IMR-90 (cell line): ENCODE data around the gene THADA. TPM values are rescaled to one million over a fixed set of nuclear protein-coding genes. Genes with fewer than 3 reads are reported as not detected.

ENCODE experiments used
- ATAC-seq: fragments of 200-7000 bp; cut with Tn5 transposase; 2 replicates; pipeline ENCODE4 v1.9.1; 2020; ENCODE audit warnings: low read depth, mild to moderate bottlenecking, moderate library complexity
- BruUV-seq: library from RNA; stranded (reverse); fragments of 400-500 nt; replicated peaks from 2 replicates; lab custom pipeline; 2021; lab: Mats Ljungman, UMichigan
- CTCF ChIA-PET: fragments of 300-600 bp; formaldehyde crosslinking; extraction: SDS; loops from one replicate; lab custom pipeline; 2021; ENCODE audit warnings: antibody characterized with exemption; lab: Yijun Ruan, JAX
- POLR2A ChIA-PET: fragments of 300-600 bp; sonication (Branson Sonifier 250); formaldehyde crosslinking; loops from one replicate; lab custom pipeline; 2022; ENCODE audit warnings: antibody characterized with exemption; ENCODE audit not compliant: unreplicated experiment; lab: Charles Lee
- DNase-seq: peaks from one replicate; pipeline ENCODE4 v3.0.0; 2013
- H2AFZ ChIP-seq: replicated peaks from 2 replicates; pipeline ENCODE3; 2013; ENCODE audit warnings: low read length, mild to moderate bottlenecking; ENCODE audit not compliant: poor library complexity
- H2AK5ac ChIP-seq: 2 replicates; pipeline ENCODE4 v1.6.1; 2013; ENCODE audit warnings: low read depth, low read length, inconsistent platforms
- H2AK9ac ChIP-seq: replicated peaks from 2 replicates; pipeline ENCODE3; 2013; ENCODE audit warnings: mild to moderate bottlenecking, low read depth, low read length, moderate library complexity; ENCODE audit not compliant: poor library complexity
- H2BK120ac ChIP-seq: 2 replicates; pipeline ENCODE4 v1.6.1; 2013; ENCODE audit warnings: low read depth, low read length, inconsistent platforms
- H2BK15ac ChIP-seq: 3 replicates; pipeline ENCODE4 v1.6.1; 2013; ENCODE audit warnings: low read depth, low read length, inconsistent platforms
- H2BK20ac ChIP-seq: 2 replicates; pipeline ENCODE4 v1.6.1; 2013; ENCODE audit warnings: low read depth, mild to moderate bottlenecking, inconsistent platforms, low read length, moderate library complexity
- H2BK5ac ChIP-seq: 2 replicates; pipeline ENCODE4 v1.6.1; 2013; ENCODE audit warnings: mild to moderate bottlenecking, low read depth, low read length, inconsistent platforms; ENCODE audit not compliant: poor library complexity, severe bottlenecking
- H3K14ac ChIP-seq: replicated peaks from 2 replicates; pipeline ENCODE4 v1.6.1; 2013; ENCODE audit warnings: low read depth, low read length, inconsistent platforms
- H3K18ac ChIP-seq: 2 replicates; pipeline ENCODE4 v1.6.1; 2013; ENCODE audit warnings: low read depth, low read length, control low read depth
- H3K23ac ChIP-seq: 2 replicates; pipeline ENCODE4 v1.6.1; 2013; ENCODE audit warnings: low read depth, low read length, inconsistent platforms
- H3K27ac ChIP-seq: 2 replicates; pipeline ENCODE4 v1.5.1; 2013; ENCODE audit warnings: mild to moderate bottlenecking, control low read depth, low read length; ENCODE audit not compliant: insufficient read depth
- H3K27me3 ChIP-seq: 2 replicates; pipeline ENCODE4 v1.6.1; 2013; ENCODE audit warnings: low read length; ENCODE audit not compliant: control insufficient read depth, insufficient read depth
- H3K36me3 ChIP-seq: 2 replicates; pipeline ENCODE4 v1.6.1; 2013; ENCODE audit warnings: low read length, mixed read lengths; ENCODE audit not compliant: control insufficient read depth, insufficient read depth
- H3K4ac ChIP-seq: 2 replicates; pipeline ENCODE4 v1.6.1; 2013; ENCODE audit warnings: low read depth, low read length, inconsistent platforms
- H3K4me1 ChIP-seq: 2 replicates; pipeline ENCODE4 v1.6.1; 2013; ENCODE audit warnings: low read length, mixed read lengths; ENCODE audit not compliant: control insufficient read depth, insufficient read depth
- H3K4me2 ChIP-seq: 2 replicates; pipeline ENCODE4 v1.6.1; 2013; ENCODE audit warnings: low read depth, mild to moderate bottlenecking, control low read depth, low read length, moderate library complexity
- H3K4me3 ChIP-seq: 2 replicates; pipeline ENCODE4 v1.5.1; 2013; ENCODE audit warnings: low read depth, mild to moderate bottlenecking, control low read depth, low read length, moderate library complexity; ENCODE audit not compliant: insufficient read depth
- H3K56ac ChIP-seq: 2 replicates; pipeline ENCODE4 v1.6.1; 2013; ENCODE audit warnings: low read length, inconsistent platforms; ENCODE audit not compliant: insufficient read depth; ENCODE audit errors: extremely low read depth
- H3K79me1 ChIP-seq, 2 experiments: 2 replicates each; pipeline ENCODE4 v1.6.1; 2013; ENCODE audit warnings: low read length in 2 of 2, inconsistent platforms in 1 of 2, low read depth in 1 of 2
- H3K9ac ChIP-seq: 2 replicates; pipeline ENCODE4 v1.6.1; 2013; ENCODE audit warnings: low read depth, low read length, control low read depth
- H3K9me1 ChIP-seq: 2 replicates; pipeline ENCODE4 v1.6.1; 2013; ENCODE audit warnings: low read length, inconsistent platforms; ENCODE audit not compliant: insufficient read depth
- H3K9me3 ChIP-seq: 2 replicates; pipeline ENCODE4 v1.6.1; 2013; ENCODE audit warnings: low read length; ENCODE audit not compliant: control insufficient read depth, insufficient read depth
- H4K20me1 ChIP-seq: 2 replicates; pipeline ENCODE4 v1.6.1; 2013; ENCODE audit warnings: low read length, inconsistent platforms; ENCODE audit not compliant: insufficient read depth
- H4K5ac ChIP-seq: 2 replicates; pipeline ENCODE4 v1.6.1; 2013; ENCODE audit warnings: mild to moderate bottlenecking, low read depth, low read length, control low read depth
- H4K8ac ChIP-seq, 2 experiments: 2 replicates each; pipeline ENCODE4 v1.6.1; 2013; ENCODE audit warnings: low read depth in 2 of 2, low read length in 2 of 2, control low read depth in 1 of 2, inconsistent platforms in 1 of 2
- H4K91ac ChIP-seq: 2 replicates; pipeline ENCODE4 v1.6.1; 2013; ENCODE audit warnings: low read depth, low read length, inconsistent platforms; ENCODE audit not compliant: insufficient read depth
- SMC3 ChIP-seq: fragments of 150-350 bp; IDR thresholded peaks from 2 replicates; pipeline ENCODE4 v1.6.1; 2016; ENCODE audit warnings: low read depth, mild to moderate bottlenecking, antibody characterized with exemption, low read length, moderate library complexity
- WGBS, 2 experiments: methylation state at CpG; one replicate each; pipeline versions ENCODE4 v1.1.5 to v1.1.7; 2013; ENCODE audit warnings: missing lambda C conversion rate in 2 of 2; ENCODE audit not compliant: insufficient read length in 1 of 2; ENCODE audit errors: extremely low coverage in 2 of 2; 5-methylcytosine and 5-hydroxymethylcytosine counted together
- dilution Hi-C: fragments of 300-500 bp; cut with HindIII; formaldehyde crosslinking; loops from one replicate; pipeline ENCODE4 v1.14.3; 2018; ENCODE audit warnings: low sequenced_read_pairs; ENCODE audit not compliant: unreplicated experiment
- in situ Hi-C: fragments of 300-500 bp; cut with MboI; formaldehyde crosslinking; loops from 3 replicates; pipeline ENCODE4 v1.14.3; 2019; ENCODE audit warnings: low sequenced_read_pairs, inconsistent platforms, mixed read lengths
- intact Hi-C: fragments of 100-400 bp; cut with micrococcal nuclease; formaldehyde crosslinking; loops from 2 replicates; pipeline ENCODE4 v1.10.0; 2022
- polyA plus RNA-seq, 3 experiments: library from polyadenylated mRNA; depleted of rRNA; stranded (reverse); fragments of >200 nt; gene quantifications; 2 replicates each; pipeline ENCODE4 v1.2.3, GENCODE V29; 2012; ENCODE audit warnings: low replicate concordance in 1 of 3
- total RNA-seq: library from RNA; depleted of rRNA; stranded (reverse); fragments of >200 nt; gene quantifications from 2 replicates; pipeline ENCODE4 v1.2.3, GENCODE V29; 2012

The THADA gene
- total and polyA plus RNA-seq, 2 of the 4 experiments (the other 2 are of a cell fraction) = 10.5 to 21.3 TPM

- H3K18ac ChIP-seq = no peak overlapping the region; the same call in 1 of the 2 replicates
- H3K79me1 ChIP-seq = no peaks in the 10 kb centered on the region
- intact Hi-C loops = no loop called here
- H3K27ac ChIP-seq = no peak overlapping the region
- no CpG with 5 or more reads among the region's 3 CpGs for WGBS, 2 experiments
- no peaks in the 10 kb centered on the region for H3K27me3 ChIP-seq
- H2BK15ac ChIP-seq = no peak overlapping the region
- H2BK120ac ChIP-seq = peak overlapping the region; percentile 38; the same call in 1 of the 2 replicates
- no peaks in the 10 kb centered on the region for H3K36me3 ChIP-seq
- no peak overlapping the region; the same call in 1 of the 2 replicates for H4K5ac ChIP-seq
- no TSS peak for BruUV-seq
- ATAC-seq (peak; percentile 42), DNase-seq (no peak)
- no peak overlapping the region for H2AK5ac ChIP-seq
- no peak overlapping the region for H3K4me2 ChIP-seq
- POLR2A ChIA-PET = no interaction called here
- H3K4ac ChIP-seq = no peak overlapping the region; the same call in 1 of the 2 replicates
- dilution Hi-C loops = no loop called here
- no peak overlapping the region for H2AK9ac ChIP-seq
- H3K23ac ChIP-seq = no peak overlapping the region
- H3K4me3 ChIP-seq = no peak overlapping the region
- H2BK5ac ChIP-seq = no peak overlapping the region
- H3K9me3 ChIP-seq = no peaks in the 10 kb centered on the region
- TF ChIP-seq SMC3 = no peak
- no peak overlapping the region for H2BK20ac ChIP-seq
- no peak overlapping the region for H3K56ac ChIP-seq
- H3K14ac ChIP-seq = no peak overlapping the region
- H3K9ac ChIP-seq = no peak overlapping the region
- no peaks in the 10 kb centered on the region for H3K9me1 ChIP-seq
- H4K20me1 ChIP-seq = no peaks in the 10 kb centered on the region
- CTCF ChIA-PET = no interaction called here
- no peak overlapping the region for H2AFZ ChIP-seq
- in situ Hi-C loops = no loop called here
- H3K4me1 ChIP-seq = peaks cover 10% of the 10 kb centered on the region
- H4K91ac ChIP-seq = no peak overlapping the region
- H4K8ac ChIP-seq = no peak overlapping the region
Measured at GRCh38 chr2:43360137-43360536, 235.7 kb downstream of the THADA start.
